K562 (cell line): Measurements from ENCODE around the gene IGIP. TPM values are rescaled to one million over a fixed set of nuclear protein-coding genes. Genes with fewer than 3 reads are reported as not detected.

Source experiments
- KDM1A ChIP-seq, 2 experiments: fragments of 450-650 bp; IDR thresholded peaks; 2 replicates each; pipeline ENCODE4 v1.6.1; 2016; ENCODE audit warnings: mild to moderate bottlenecking in 2 of 2
- ZFX ChIP-seq: sonication (generic); formaldehyde crosslinking; IDR thresholded peaks from 2 replicates; pipeline ENCODE4 v1.8.0; 2022; ENCODE audit warnings: mild to moderate bottlenecking, missing genetic modification reagents, moderate library complexity
- ZNF224 ChIP-seq: sonication (generic); formaldehyde crosslinking; IDR thresholded peaks from 2 replicates; pipeline ENCODE4 v1.8.0; 2022; ENCODE audit warnings: mild to moderate bottlenecking, missing genetic modification reagents
- ZNF311 ChIP-seq: fragments of 250-450 bp; sonication (Bioruptor Pico); IDR thresholded peaks from 2 replicates; pipeline ENCODE4 v1.4.0; 2020; ENCODE audit warnings: mild to moderate bottlenecking, moderate library complexity
- ZNF507 ChIP-seq: conservative IDR thresholded peaks from 2 replicates; pipeline ENCODE4 v1.6.1; 2017; ENCODE audit warnings: missing genetic modification characterization, missing compliant biosample characterization
- polyA plus RNA-seq, 8 experiments: library from polyadenylated mRNA; depleted of rRNA in 4 of 8; stranded (reverse) in 5 of 8; unstranded in 3 of 8; fragments of >200 nt; fragmentation: Nextera tagmentation in 2 of 8; fragmentation: Illumina TruSeq in 1 of 8; extraction: Ambion mirVana in 2 of 8; extraction: Trizol in 1 of 8; gene quantifications; 2 replicates each; pipeline versions ENCODE4 v1.2.1 to v1.2.3, GENCODE V29; 2011 to 2014; ENCODE audit warnings: inconsistent platforms in 1 of 8, missing spikeins in 1 of 8
- total RNA-seq, 7 experiments: library from RNA; depleted of rRNA in 6 of 7; stranded (reverse); fragments of >200 nt in 6 of 7; fragmentation: Illumina TruSeq in 2 of 7; extraction: Trizol in 2 of 7; gene quantifications; 2 replicates each; pipeline versions ENCODE4 v1.2.1 to v1.2.3, GENCODE V29; 2011 to 2021; ENCODE audit warnings: low replicate concordance in 1 of 7
- TF ChIP-seq, protein P1 (sequence below): sonication (generic); formaldehyde crosslinking; IDR thresholded peaks from 2 replicates; pipeline ENCODE4 v1.8.0; 2022; ENCODE audit warnings: missing genetic modification reagents, mild to moderate bottlenecking, borderline replicate concordance
- TF ChIP-seq, protein P2 (sequence below): fragments of 450-650 bp; IDR thresholded peaks from 2 replicates; pipeline ENCODE4 v1.6.1; 2017; ENCODE audit warnings: antibody characterized with exemption, mild to moderate bottlenecking

The IGIP gene
- total and polyA plus RNA-seq, 9 of the 15 experiments (the other 6 are each of a cell fraction or from before 2014, with no cell fraction given): 0.52 to 1.6 (median 1.2) TPM

DNA sequence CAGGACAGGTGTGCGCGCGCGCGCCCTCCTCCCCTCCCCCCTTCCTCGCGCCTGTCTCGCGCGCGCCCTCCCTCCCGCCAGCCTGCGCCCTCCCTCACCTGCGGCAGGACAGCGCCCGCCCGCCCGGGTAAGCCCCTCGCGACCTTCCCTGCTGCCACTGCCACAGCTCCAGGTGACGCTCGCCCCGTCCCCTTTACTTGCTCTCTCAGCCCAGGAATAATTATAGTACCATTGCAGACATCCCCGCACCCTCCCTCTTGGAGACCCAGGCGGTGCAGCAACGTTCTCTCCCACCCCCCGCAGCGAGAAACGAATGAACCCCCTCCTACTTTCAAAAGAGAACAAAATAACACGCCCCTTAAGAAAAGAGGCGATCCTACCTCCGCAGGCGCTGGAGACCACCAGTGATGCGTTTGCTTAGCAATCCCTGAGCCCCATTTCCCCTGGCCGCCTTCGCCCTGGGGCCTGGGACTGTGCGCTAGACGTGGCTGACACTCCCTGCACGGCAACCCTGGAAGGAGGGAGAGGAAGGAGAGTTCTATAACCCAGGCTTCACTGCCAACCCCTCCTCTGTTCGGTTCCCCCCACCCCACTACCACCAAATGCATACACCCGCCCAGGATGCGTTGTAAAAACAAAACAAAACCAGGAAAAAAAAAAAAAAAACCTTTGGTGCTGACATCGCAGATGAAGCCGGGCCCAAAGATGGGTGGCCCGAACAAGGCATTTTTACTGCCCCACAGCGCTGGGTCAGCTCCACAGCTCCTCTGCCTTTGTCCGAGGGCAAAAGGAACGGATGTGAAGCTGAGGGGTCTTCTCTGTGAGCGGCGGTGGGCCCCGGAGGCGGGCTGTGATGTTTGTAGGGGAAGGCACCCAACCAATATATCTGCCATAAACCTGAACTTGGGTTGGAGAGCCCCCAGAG lies 17.4 kb upstream of the IGIP start (continued):
- TF ChIP-seq, protein P1, sequence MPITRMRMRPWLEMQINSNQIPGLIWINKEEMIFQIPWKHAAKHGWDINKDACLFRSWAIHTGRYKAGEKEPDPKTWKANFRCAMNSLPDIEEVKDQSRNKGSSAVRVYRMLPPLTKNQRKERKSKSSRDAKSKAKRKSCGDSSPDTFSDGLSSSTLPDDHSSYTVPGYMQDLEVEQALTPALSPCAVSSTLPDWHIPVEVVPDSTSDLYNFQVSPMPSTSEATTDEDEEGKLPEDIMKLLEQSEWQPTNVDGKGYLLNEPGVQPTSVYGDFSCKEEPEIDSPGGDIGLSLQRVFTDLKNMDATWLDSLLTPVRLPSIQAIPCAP (CRISPR knock-in tag): no peak
- no peak for TF ChIP-seq ZNF311 (CRISPR knock-in tag)
- TF ChIP-seq ZNF507 (tag): no peak
- TF ChIP-seq, protein P2, sequence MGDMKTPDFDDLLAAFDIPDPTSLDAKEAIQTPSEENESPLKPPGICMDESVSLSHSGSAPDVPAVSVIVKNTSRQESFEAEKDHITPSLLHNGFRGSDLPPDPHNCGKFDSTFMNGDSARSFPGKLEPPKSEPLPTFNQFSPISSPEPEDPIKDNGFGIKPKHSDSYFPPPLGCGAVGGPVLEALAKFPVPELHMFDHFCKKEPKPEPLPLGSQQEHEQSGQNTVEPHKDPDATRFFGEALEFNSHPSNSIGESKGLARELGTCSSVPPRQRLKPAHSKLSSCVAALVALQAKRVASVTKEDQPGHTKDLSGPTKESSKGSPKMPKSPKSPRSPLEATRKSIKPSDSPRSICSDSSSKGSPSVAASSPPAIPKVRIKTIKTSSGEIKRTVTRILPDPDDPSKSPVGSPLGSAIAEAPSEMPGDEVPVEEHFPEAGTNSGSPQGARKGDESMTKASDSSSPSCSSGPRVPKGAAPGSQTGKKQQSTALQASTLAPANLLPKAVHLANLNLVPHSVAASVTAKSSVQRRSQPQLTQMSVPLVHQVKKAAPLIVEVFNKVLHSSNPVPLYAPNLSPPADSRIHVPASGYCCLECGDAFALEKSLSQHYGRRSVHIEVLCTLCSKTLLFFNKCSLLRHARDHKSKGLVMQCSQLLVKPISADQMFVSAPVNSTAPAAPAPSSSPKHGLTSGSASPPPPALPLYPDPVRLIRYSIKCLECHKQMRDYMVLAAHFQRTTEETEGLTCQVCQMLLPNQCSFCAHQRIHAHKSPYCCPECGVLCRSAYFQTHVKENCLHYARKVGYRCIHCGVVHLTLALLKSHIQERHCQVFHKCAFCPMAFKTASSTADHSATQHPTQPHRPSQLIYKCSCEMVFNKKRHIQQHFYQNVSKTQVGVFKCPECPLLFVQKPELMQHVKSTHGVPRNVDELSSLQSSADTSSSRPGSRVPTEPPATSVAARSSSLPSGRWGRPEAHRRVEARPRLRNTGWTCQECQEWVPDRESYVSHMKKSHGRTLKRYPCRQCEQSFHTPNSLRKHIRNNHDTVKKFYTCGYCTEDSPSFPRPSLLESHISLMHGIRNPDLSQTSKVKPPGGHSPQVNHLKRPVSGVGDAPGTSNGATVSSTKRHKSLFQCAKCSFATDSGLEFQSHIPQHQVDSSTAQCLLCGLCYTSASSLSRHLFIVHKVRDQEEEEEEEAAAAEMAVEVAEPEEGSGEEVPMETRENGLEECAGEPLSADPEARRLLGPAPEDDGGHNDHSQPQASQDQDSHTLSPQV: no peak
- TF ChIP-seq ZNF224 (CRISPR knock-in tag): no peak
- peak in 1 of 2 experiments; percentile 62; a peak in 1 of 4 replicates for TF ChIP-seq KDM1A (IDR thresholded peaks at IDR 0.05)
- TF ChIP-seq ZFX (CRISPR knock-in tag): peak; percentile 20; the same call in 1 of the 2 replicates
